ENCODE results near the gene HTR4.

DNA sequence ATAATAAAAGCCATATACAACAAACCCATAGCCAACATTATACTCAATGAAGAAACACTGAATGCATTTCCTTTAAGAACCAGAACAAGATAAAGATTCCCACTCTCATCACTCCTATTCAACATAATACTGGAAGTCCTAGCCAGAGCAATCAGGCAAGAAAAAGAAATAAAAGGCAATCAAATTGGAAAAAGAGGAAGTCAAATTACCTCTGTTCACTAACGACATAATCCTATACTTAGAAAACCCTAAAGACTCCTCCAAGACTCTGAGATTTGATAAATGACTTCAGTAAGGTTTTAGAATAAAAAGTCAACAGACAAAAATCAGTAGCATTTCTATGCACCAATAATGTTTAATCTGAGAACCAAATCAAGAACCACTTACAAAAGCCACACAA is 36.6 kb upstream of the HTR4 start:
- TF ChIP-seq, protein P1, sequence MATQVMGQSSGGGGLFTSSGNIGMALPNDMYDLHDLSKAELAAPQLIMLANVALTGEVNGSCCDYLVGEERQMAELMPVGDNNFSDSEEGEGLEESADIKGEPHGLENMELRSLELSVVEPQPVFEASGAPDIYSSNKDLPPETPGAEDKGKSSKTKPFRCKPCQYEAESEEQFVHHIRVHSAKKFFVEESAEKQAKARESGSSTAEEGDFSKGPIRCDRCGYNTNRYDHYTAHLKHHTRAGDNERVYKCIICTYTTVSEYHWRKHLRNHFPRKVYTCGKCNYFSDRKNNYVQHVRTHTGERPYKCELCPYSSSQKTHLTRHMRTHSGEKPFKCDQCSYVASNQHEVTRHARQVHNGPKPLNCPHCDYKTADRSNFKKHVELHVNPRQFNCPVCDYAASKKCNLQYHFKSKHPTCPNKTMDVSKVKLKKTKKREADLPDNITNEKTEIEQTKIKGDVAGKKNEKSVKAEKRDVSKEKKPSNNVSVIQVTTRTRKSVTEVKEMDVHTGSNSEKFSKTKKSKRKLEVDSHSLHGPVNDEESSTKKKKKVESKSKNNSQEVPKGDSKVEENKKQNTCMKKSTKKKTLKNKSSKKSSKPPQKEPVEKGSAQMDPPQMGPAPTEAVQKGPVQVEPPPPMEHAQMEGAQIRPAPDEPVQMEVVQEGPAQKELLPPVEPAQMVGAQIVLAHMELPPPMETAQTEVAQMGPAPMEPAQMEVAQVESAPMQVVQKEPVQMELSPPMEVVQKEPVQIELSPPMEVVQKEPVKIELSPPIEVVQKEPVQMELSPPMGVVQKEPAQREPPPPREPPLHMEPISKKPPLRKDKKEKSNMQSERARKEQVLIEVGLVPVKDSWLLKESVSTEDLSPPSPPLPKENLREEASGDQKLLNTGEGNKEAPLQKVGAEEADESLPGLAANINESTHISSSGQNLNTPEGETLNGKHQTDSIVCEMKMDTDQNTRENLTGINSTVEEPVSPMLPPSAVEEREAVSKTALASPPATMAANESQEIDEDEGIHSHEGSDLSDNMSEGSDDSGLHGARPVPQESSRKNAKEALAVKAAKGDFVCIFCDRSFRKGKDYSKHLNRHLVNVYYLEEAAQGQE (IDR thresholded peaks at IDR 0.05; ENCODE audit: low read depth), result no peak
- TF ChIP-seq, protein P2, sequence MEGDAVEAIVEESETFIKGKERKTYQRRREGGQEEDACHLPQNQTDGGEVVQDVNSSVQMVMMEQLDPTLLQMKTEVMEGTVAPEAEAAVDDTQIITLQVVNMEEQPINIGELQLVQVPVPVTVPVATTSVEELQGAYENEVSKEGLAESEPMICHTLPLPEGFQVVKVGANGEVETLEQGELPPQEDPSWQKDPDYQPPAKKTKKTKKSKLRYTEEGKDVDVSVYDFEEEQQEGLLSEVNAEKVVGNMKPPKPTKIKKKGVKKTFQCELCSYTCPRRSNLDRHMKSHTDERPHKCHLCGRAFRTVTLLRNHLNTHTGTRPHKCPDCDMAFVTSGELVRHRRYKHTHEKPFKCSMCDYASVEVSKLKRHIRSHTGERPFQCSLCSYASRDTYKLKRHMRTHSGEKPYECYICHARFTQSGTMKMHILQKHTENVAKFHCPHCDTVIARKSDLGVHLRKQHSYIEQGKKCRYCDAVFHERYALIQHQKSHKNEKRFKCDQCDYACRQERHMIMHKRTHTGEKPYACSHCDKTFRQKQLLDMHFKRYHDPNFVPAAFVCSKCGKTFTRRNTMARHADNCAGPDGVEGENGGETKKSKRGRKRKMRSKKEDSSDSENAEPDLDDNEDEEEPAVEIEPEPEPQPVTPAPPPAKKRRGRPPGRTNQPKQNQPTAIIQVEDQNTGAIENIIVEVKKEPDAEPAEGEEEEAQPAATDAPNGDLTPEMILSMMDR (IDR thresholded peaks at IDR 0.05 in 2 of 3, conservative IDR thresholded peaks at IDR 0.05 in 1 of 3; ENCODE audit: borderline replicate concordance in 1 of 3, insufficient read depth in 1 of 3, low read depth in 2 of 3, low read length in 2 of 3), result no peak
- TF ChIP-seq POLR2A (IDR thresholded peaks at IDR 0.05; ENCODE audit: borderline replicate concordance, extremely low read depth, insufficient read depth, insufficient read length), result no peak
- TF ChIP-seq ZFX (IDR thresholded peaks at IDR 0.05), result no peak
- no peak for TF ChIP-seq POLR2AphosphoS5 (IDR thresholded peaks at IDR 0.05; ENCODE audit: low read depth, low read length)
- no peak for TF ChIP-seq ZNF274 (IDR thresholded peaks at IDR 0.05; ENCODE audit: low read depth, low read length)
- TF ChIP-seq, protein P3, sequence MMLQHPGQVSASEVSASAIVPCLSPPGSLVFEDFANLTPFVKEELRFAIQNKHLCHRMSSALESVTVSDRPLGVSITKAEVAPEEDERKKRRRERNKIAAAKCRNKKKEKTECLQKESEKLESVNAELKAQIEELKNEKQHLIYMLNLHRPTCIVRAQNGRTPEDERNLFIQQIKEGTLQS (IDR thresholded peaks at IDR 0.05), result no peak
- no peak for TF ChIP-seq CEBPB (IDR thresholded peaks at IDR 0.05; ENCODE audit: low read depth)
- TF ChIP-seq, protein P4, sequence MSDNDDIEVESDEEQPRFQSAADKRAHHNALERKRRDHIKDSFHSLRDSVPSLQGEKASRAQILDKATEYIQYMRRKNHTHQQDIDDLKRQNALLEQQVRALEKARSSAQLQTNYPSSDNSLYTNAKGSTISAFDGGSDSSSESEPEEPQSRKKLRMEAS (IDR thresholded peaks at IDR 0.05), result no peak
- no peak for TF ChIP-seq EZH2 (IDR thresholded peaks at IDR 0.05)
- TF ChIP-seq, protein P5, sequence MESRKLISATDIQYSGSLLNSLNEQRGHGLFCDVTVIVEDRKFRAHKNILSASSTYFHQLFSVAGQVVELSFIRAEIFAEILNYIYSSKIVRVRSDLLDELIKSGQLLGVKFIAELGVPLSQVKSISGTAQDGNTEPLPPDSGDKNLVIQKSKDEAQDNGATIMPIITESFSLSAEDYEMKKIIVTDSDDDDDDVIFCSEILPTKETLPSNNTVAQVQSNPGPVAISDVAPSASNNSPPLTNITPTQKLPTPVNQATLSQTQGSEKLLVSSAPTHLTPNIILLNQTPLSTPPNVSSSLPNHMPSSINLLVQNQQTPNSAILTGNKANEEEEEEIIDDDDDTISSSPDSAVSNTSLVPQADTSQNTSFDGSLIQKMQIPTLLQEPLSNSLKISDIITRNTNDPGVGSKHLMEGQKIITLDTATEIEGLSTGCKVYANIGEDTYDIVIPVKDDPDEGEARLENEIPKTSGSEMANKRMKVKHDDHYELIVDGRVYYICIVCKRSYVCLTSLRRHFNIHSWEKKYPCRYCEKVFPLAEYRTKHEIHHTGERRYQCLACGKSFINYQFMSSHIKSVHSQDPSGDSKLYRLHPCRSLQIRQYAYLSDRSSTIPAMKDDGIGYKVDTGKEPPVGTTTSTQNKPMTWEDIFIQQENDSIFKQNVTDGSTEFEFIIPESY (IDR thresholded peaks at IDR 0.05; ENCODE audit: extremely low read depth, insufficient replicate concordance, low read length), result no peak
- TF ChIP-seq RAD21 (IDR thresholded peaks at IDR 0.05; ENCODE audit: low read depth), result no peak
- TF ChIP-seq SP1 (IDR thresholded peaks at IDR 0.05; ENCODE audit: low read depth), result no peak
- TF ChIP-seq YY1 (IDR thresholded peaks at IDR 0.05; ENCODE audit: extremely low read depth, insufficient replicate concordance, low read depth, low read length), result no peak
